K562 (cell line): ENCODE measurements around the gene C16orf92. TPM values are rescaled to one million over a fixed set of nuclear protein-coding genes. Genes with fewer than 3 reads are reported as not detected.

Source experiments
- ARID4B ChIP-seq: sonication (generic); formaldehyde crosslinking; IDR thresholded peaks from 2 replicates; pipeline ENCODE4 v1.8.0; 2022; ENCODE audit warnings: mild to moderate bottlenecking, missing genetic modification reagents
- CREB1 ChIP-seq, 2 experiments: sonication (generic) in 1 of 2; formaldehyde crosslinking in 1 of 2; IDR thresholded peaks; 2 replicates each; pipeline versions ENCODE4 v1.6.1 to v1.8.0; 2012 to 2022; ENCODE audit warnings: inconsistent platforms in 1 of 2, mild to moderate bottlenecking in 1 of 2, missing genetic modification reagents in 1 of 2, moderate library complexity in 1 of 2
- HDAC3 ChIP-seq: fragments of 450-650 bp; IDR thresholded peaks from 2 replicates; pipeline ENCODE4 v1.6.1; 2018; ENCODE audit warnings: borderline replicate concordance, mild to moderate bottlenecking, moderate library complexity; ENCODE audit not compliant: partially characterized antibody
- HMGN3 ChIP-seq: IDR thresholded peaks from 2 replicates; pipeline ENCODE4 v1.6.1; 2011; ENCODE audit warnings: borderline replicate concordance, low read depth, mild to moderate bottlenecking, mixed read lengths, low read length; ENCODE audit not compliant: insufficient read length; ENCODE audit errors: extremely low read depth
- HNRNPL ChIP-seq: fragments of 200-400 bp; formaldehyde crosslinking; IDR thresholded peaks from 2 replicates; pipeline ENCODE4 v1.6.1; 2017; ENCODE audit warnings: low read depth, mild to moderate bottlenecking, low read length
- KLF6 ChIP-seq: fragments of 250-450 bp; sonication (Bioruptor Pico); IDR thresholded peaks from 2 replicates; pipeline ENCODE4 v1.4.0; 2020; ENCODE audit warnings: mild to moderate bottlenecking, moderate library complexity, borderline replicate concordance
- L3MBTL2 ChIP-seq: fragments of 450-650 bp; IDR thresholded peaks from 2 replicates; pipeline ENCODE4 v1.6.1; 2016; ENCODE audit warnings: mild to moderate bottlenecking, moderate library complexity
- RBM14 ChIP-seq: fragments of 200-400 bp; formaldehyde crosslinking; IDR thresholded peaks from 2 replicates; pipeline ENCODE4 v1.6.1; 2018; ENCODE audit warnings: low read depth, mild to moderate bottlenecking, low read length, moderate library complexity, borderline replicate concordance; ENCODE audit not compliant: insufficient read depth
- RBM22 ChIP-seq: fragments of 200-400 bp; formaldehyde crosslinking; IDR thresholded peaks from 2 replicates; pipeline ENCODE4 v1.6.1; 2018; ENCODE audit warnings: low read length, low read depth; ENCODE audit not compliant: poor library complexity, severe bottlenecking
- RFX5 ChIP-seq: IDR thresholded peaks from 2 replicates; pipeline ENCODE4 v1.6.1; 2011; ENCODE audit warnings: low read depth, mild to moderate bottlenecking, improper control_type of control experiment, low read length
- TEAD1 ChIP-seq, 2 experiments: fragments of 450-650 bp in 1 of 2; sonication (generic) in 1 of 2; formaldehyde crosslinking; IDR thresholded peaks; 2 replicates each; pipeline versions ENCODE4 v1.4.0 to v1.8.0; 2020 to 2022; ENCODE audit warnings: mild to moderate bottlenecking in 2 of 2, missing genetic modification reagents in 1 of 2
- THAP12 ChIP-seq: fragments of 250-450 bp; sonication (Bioruptor Pico); IDR thresholded peaks from 2 replicates; pipeline ENCODE4 v1.9.0; 2021; ENCODE audit warnings: mild to moderate bottlenecking, inconsistent platforms
- ZNF12 ChIP-seq: sonication (generic); formaldehyde crosslinking; IDR thresholded peaks from 2 replicates; pipeline ENCODE4 v1.4.0; 2020; ENCODE audit warnings: mild to moderate bottlenecking, missing genetic modification reagents
- polyA plus RNA-seq, 8 experiments: library from polyadenylated mRNA; depleted of rRNA in 4 of 8; stranded (reverse) in 5 of 8; unstranded in 3 of 8; fragments of >200 nt; fragmentation: Nextera tagmentation in 2 of 8; fragmentation: Illumina TruSeq in 1 of 8; extraction: Ambion mirVana in 2 of 8; extraction: Trizol in 1 of 8; gene quantifications; 2 replicates each; pipeline versions ENCODE4 v1.2.1 to v1.2.3, GENCODE V29; 2011 to 2014; ENCODE audit warnings: inconsistent platforms in 1 of 8, missing spikeins in 1 of 8
- total RNA-seq, 7 experiments: library from RNA; depleted of rRNA in 6 of 7; stranded (reverse); fragments of >200 nt in 6 of 7; fragmentation: Illumina TruSeq in 2 of 7; extraction: Trizol in 2 of 7; gene quantifications; 2 replicates each; pipeline versions ENCODE4 v1.2.1 to v1.2.3, GENCODE V29; 2011 to 2021; ENCODE audit warnings: low replicate concordance in 1 of 7
- TF ChIP-seq, protein P1 (sequence below): fragments of 450-650 bp; IDR thresholded peaks from 2 replicates; pipeline ENCODE4 v1.6.1; 2017; ENCODE audit warnings: antibody characterized with exemption, mild to moderate bottlenecking

Gene C16orf92
- total and polyA plus RNA-seq, 9 of the 15 experiments (the other 6 are each of a cell fraction or from before 2014, with no cell fraction given) = not detected

- no peak for TF ChIP-seq CREB1 (IDR thresholded peaks at IDR 0.05)
- 0 out of 2 replicates have a peak, but pooled peaks have one; percentile 43 for TF ChIP-seq CREB1 (CRISPR knock-in tag; IDR thresholded peaks at IDR 0.05)
- TF ChIP-seq RBM14 = no peak
- peak; percentile 94 for TF ChIP-seq RFX5
- no peak for TF ChIP-seq HDAC3
- TF ChIP-seq ZNF12 (CRISPR knock-in tag) = peak; percentile 35; the same call in 1 of the 2 replicates
- peak; percentile 51; the same call in 1 of the 2 replicates for TF ChIP-seq ARID4B (CRISPR knock-in tag)
- 0 out of 2 replicates have a peak, but pooled peaks have one; percentile 43 for TF ChIP-seq KLF6 (CRISPR knock-in tag)
- peak; percentile 62; the same call in 1 of the 2 replicates for TF ChIP-seq THAP12 (CRISPR knock-in tag)
- peak; percentile 91 for TF ChIP-seq HMGN3
- peak; percentile 26 for TF ChIP-seq RBM22
- 0 out of 4 replicates have a peak, but pooled peaks of 1 of the 2 experiments have one; percentile 17 for TF ChIP-seq TEAD1 (CRISPR knock-in tag; IDR thresholded peaks at IDR 0.05)
- TF ChIP-seq, protein P1, sequence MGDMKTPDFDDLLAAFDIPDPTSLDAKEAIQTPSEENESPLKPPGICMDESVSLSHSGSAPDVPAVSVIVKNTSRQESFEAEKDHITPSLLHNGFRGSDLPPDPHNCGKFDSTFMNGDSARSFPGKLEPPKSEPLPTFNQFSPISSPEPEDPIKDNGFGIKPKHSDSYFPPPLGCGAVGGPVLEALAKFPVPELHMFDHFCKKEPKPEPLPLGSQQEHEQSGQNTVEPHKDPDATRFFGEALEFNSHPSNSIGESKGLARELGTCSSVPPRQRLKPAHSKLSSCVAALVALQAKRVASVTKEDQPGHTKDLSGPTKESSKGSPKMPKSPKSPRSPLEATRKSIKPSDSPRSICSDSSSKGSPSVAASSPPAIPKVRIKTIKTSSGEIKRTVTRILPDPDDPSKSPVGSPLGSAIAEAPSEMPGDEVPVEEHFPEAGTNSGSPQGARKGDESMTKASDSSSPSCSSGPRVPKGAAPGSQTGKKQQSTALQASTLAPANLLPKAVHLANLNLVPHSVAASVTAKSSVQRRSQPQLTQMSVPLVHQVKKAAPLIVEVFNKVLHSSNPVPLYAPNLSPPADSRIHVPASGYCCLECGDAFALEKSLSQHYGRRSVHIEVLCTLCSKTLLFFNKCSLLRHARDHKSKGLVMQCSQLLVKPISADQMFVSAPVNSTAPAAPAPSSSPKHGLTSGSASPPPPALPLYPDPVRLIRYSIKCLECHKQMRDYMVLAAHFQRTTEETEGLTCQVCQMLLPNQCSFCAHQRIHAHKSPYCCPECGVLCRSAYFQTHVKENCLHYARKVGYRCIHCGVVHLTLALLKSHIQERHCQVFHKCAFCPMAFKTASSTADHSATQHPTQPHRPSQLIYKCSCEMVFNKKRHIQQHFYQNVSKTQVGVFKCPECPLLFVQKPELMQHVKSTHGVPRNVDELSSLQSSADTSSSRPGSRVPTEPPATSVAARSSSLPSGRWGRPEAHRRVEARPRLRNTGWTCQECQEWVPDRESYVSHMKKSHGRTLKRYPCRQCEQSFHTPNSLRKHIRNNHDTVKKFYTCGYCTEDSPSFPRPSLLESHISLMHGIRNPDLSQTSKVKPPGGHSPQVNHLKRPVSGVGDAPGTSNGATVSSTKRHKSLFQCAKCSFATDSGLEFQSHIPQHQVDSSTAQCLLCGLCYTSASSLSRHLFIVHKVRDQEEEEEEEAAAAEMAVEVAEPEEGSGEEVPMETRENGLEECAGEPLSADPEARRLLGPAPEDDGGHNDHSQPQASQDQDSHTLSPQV = peak; percentile 96
- TF ChIP-seq HNRNPL = no peak
- TF ChIP-seq L3MBTL2 = peak; percentile 100
Observed at GRCh38 chr16:29973384-29974246, 49.4 kb upstream of the C16orf92 start, which contains the start of gene TAOK2 (continued).
